HCT116 (cell line): ENCODE measurements around the gene SPPL2B.

Source experiments
- SIN3A ChIP-seq: IDR thresholded peaks from 2 replicates; pipeline ENCODE4 v1.6.1; 2012; ENCODE audit warnings: low read depth
- TF ChIP-seq, protein P1 (sequence below), 3 experiments: fragments of 200-600 bp in 1 of 3; sonication (generic) in 1 of 3; IDR thresholded peaks in 2 of 3; conservative IDR thresholded peaks in 1 of 3; 2 replicates each; pipeline ENCODE4 v1.5.1; 2012 to 2017; ENCODE audit warnings: low read depth in 2 of 3, low read length in 2 of 3, antibody characterized with exemption in 1 of 3, borderline replicate concordance in 1 of 3, control low read depth in 1 of 3, mild to moderate bottlenecking in 1 of 3, mixed read lengths in 1 of 3, mixed run types in 1 of 3, moderate library complexity in 1 of 3; ENCODE audit not compliant: insufficient read depth in 1 of 3

DNA sequence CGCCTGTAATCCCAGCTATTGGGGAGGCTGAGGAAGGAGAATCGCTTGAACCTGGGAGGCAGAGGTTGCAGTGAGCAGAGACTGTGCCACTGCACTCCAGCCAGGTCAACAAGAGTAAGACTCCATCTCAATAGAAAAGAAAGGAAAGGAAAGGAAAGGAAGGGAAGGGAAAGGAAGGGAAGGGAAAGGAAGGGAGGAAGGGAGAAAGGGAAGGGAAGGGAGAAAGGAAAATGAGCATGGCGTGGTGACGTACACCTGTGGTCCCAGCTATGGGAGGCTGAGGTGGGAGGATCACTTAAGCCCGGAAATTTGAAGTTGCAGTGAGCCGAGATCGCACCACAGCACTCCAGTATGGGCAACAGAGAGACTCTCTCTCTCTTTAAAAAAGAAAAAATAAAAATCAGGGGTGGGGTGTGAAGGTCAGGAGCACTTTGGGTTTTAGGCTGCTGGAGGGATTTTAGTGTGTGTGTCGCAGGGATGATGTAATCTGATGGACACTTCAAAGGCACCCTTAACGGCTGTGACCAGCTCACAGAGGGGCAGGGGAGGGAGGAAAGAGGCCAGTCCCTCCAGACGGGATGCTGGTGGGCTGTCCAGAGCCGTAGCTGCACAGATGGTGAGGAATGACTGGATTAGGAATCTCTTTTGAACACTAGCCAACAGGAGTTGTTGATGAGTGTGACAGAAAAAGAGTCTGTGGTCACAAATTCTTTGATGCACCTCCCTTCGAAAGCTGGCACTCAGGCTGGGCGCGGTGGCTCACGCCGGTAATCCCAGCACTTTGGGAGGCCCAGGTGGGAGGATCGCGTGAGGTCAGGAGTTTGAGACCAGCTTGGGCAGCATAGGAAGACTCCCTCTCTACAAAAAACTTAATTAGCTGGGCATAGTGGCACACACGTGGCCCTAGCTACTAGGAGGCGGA, 59.1 kb downstream of the SPPL2B start:
- TF ChIP-seq, protein P1, sequence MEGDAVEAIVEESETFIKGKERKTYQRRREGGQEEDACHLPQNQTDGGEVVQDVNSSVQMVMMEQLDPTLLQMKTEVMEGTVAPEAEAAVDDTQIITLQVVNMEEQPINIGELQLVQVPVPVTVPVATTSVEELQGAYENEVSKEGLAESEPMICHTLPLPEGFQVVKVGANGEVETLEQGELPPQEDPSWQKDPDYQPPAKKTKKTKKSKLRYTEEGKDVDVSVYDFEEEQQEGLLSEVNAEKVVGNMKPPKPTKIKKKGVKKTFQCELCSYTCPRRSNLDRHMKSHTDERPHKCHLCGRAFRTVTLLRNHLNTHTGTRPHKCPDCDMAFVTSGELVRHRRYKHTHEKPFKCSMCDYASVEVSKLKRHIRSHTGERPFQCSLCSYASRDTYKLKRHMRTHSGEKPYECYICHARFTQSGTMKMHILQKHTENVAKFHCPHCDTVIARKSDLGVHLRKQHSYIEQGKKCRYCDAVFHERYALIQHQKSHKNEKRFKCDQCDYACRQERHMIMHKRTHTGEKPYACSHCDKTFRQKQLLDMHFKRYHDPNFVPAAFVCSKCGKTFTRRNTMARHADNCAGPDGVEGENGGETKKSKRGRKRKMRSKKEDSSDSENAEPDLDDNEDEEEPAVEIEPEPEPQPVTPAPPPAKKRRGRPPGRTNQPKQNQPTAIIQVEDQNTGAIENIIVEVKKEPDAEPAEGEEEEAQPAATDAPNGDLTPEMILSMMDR (IDR thresholded peaks at IDR 0.05 in 2 of 3, conservative IDR thresholded peaks at IDR 0.05 in 1 of 3; ENCODE audit: borderline replicate concordance in 1 of 3, insufficient read depth in 1 of 3, low read depth in 2 of 3, low read length in 2 of 3), result no peak
- no peak for TF ChIP-seq SIN3A
